Ishikawa (cell line): ENCODE data around the gene SLC39A9.

Source experiments
- CEBPB ChIP-seq: IDR thresholded peaks from 2 replicates; pipeline ENCODE4 v1.6.1; 2012
- CREB1 ChIP-seq: IDR thresholded peaks from 2 replicates; pipeline ENCODE4 v1.6.1; 2012; ENCODE audit warnings: low read depth
- EGR1 ChIP-seq: IDR thresholded peaks from 2 replicates; pipeline ENCODE4 v1.6.1; 2012
- EP300 ChIP-seq: IDR thresholded peaks from 2 replicates; pipeline ENCODE4 v1.6.1; 2012; ENCODE audit warnings: borderline replicate concordance
- FOXM1 ChIP-seq: IDR thresholded peaks from 2 replicates; pipeline ENCODE4 v1.6.1; 2012; ENCODE audit warnings: low read depth, borderline replicate concordance
- NFIC ChIP-seq: IDR thresholded peaks from 2 replicates; pipeline ENCODE4 v1.6.1; 2012
- RAD21 ChIP-seq: IDR thresholded peaks from 2 replicates; pipeline ENCODE4 v1.6.1; 2012; ENCODE audit warnings: low read depth
- TAF1 ChIP-seq: IDR thresholded peaks from 2 replicates; pipeline ENCODE4 v1.6.1; 2012; ENCODE audit warnings: low read depth, mild to moderate bottlenecking
- TCF12 ChIP-seq: IDR thresholded peaks from 2 replicates; pipeline ENCODE4 v1.6.1; 2012; ENCODE audit warnings: low read depth
- TEAD4 ChIP-seq: IDR thresholded peaks from 2 replicates; pipeline ENCODE4 v1.6.1; 2012
- YY1 ChIP-seq: IDR thresholded peaks from 2 replicates; pipeline ENCODE4 v1.6.1; 2012; ENCODE audit warnings: low read depth
- ZBTB7A ChIP-seq: IDR thresholded peaks from 2 replicates; pipeline ENCODE4 v1.6.1; 2012; ENCODE audit warnings: low read depth
- TF ChIP-seq, protein P1 (sequence below): IDR thresholded peaks from 2 replicates; pipeline ENCODE4 v1.6.1; 2012
- TF ChIP-seq, protein P2 (sequence below): IDR thresholded peaks from 2 replicates; pipeline ENCODE4 v1.6.1; 2012
- TF ChIP-seq, protein P3 (sequence below): IDR thresholded peaks from 2 replicates; pipeline ENCODE4 v1.6.1; 2012; ENCODE audit warnings: low read depth, mild to moderate bottlenecking

The SLC39A9 gene

DNA sequence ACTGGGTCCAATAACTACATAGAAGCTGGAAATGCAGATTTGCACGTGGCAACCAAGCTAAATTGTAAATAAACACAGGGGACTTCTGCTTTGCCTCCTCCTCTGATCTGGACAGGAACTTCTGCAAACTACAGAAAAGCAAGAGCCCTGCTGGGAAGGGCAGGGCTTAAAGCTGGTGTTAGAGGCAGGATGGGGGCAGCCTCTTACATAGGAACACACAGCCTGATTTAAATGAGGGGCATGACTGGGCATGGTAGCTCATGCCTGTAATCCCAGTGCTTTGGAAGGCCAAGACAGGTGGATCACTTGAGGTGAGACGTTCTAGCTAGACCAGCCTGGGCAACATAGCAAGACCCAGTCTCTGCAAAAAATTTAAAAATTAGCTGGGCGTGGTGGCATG is 47.1 kb upstream of the SLC39A9 start:
- TF ChIP-seq, protein P1, sequence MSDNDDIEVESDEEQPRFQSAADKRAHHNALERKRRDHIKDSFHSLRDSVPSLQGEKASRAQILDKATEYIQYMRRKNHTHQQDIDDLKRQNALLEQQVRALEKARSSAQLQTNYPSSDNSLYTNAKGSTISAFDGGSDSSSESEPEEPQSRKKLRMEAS = no peak
- TF ChIP-seq CREB1 = no peak

DNA sequence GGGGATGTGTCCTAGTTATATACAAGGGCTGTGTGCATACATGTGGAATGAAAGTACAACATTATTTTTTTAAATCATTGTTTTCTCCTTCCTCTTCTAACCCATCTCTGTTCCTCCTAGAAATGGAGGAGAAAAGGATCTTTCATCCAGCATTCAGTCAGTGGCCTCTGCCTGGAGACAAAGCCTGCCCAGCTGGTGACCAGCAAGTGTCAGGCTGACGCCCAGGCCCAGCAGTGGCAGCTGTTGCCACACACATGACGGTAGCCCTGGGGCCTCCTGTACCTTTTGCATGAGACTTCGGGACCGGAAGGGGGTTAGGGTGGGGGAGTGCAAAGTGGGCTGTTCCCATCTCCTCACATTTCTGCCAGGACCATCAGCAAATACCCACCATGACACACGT is 46.6 kb upstream of the SLC39A9 start:
- TF ChIP-seq EGR1 (no peak), TCF12 (no peak), TAF1 (no peak)
- TF ChIP-seq, protein P2, sequence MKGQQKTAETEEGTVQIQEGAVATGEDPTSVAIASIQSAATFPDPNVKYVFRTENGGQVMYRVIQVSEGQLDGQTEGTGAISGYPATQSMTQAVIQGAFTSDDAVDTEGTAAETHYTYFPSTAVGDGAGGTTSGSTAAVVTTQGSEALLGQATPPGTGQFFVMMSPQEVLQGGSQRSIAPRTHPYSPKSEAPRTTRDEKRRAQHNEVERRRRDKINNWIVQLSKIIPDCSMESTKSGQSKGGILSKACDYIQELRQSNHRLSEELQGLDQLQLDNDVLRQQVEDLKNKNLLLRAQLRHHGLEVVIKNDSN = no peak
- TF ChIP-seq, protein P1 = no peak
- TF ChIP-seq, protein P3, sequence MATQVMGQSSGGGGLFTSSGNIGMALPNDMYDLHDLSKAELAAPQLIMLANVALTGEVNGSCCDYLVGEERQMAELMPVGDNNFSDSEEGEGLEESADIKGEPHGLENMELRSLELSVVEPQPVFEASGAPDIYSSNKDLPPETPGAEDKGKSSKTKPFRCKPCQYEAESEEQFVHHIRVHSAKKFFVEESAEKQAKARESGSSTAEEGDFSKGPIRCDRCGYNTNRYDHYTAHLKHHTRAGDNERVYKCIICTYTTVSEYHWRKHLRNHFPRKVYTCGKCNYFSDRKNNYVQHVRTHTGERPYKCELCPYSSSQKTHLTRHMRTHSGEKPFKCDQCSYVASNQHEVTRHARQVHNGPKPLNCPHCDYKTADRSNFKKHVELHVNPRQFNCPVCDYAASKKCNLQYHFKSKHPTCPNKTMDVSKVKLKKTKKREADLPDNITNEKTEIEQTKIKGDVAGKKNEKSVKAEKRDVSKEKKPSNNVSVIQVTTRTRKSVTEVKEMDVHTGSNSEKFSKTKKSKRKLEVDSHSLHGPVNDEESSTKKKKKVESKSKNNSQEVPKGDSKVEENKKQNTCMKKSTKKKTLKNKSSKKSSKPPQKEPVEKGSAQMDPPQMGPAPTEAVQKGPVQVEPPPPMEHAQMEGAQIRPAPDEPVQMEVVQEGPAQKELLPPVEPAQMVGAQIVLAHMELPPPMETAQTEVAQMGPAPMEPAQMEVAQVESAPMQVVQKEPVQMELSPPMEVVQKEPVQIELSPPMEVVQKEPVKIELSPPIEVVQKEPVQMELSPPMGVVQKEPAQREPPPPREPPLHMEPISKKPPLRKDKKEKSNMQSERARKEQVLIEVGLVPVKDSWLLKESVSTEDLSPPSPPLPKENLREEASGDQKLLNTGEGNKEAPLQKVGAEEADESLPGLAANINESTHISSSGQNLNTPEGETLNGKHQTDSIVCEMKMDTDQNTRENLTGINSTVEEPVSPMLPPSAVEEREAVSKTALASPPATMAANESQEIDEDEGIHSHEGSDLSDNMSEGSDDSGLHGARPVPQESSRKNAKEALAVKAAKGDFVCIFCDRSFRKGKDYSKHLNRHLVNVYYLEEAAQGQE = no peak

DNA sequence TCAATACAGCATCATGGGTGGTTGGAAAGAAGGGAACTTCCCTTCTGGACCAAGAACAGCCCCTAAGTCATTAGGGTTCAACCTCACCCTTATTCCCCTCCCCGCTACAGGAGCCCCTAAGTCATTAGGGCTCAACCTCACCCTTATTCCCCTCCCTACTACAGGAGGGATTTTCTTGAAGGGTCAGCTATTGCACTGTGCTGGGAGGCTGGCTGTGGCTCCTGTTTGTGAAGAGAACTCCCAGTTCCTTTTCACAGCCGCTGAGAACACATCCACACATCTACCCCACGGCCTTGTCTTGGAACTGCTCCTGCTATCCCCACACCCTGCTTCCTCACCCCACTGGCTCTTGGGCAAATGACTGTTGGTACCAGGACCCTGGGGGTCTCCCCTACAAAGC is 45.3 kb upstream of the SLC39A9 start:
- TF ChIP-seq TEAD4 (no peak), CEBPB (no peak), NFIC (no peak), CREB1 (no peak), TAF1 (no peak)
- TF ChIP-seq, protein P3 = no peak

DNA sequence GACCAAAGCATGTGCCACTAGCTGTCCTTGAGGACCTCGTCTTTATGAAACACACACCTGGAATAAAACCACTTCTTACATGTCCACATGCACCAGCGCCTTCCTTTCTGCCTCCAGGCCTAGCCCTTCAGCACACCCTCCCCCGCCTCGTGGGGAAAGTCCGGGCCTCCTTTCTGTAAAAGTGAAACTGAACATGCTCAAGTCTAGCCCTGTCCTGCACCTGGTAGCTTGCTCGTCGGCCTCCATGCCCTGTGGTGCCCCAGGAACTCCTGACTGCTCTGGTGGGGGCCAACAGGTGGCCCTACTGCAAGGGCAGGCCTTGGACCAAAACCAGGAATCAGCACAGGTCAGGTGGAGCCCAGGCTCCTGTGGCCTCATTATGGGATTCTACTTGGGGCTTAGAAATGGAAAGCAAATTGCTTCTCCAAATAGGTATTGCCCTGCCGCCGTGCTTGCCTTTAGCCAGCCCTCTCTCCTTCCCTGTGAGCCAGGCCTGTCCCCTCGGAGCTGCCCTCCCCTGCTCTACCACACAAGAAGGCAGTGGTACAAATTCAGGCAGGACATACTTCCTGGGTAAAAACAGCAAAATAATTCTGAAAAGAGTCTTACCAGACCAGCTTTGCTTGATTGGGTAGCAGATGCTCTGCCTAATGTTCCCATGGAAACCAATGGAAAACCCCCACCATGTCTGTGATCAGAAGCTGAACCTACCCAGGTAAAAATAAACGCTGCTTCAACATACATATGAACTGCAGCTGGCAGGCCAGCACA is 43.9 kb upstream of the SLC39A9 start:
- no peak for TF ChIP-seq EP300
- TF ChIP-seq RAD21 = no peak
- TF ChIP-seq, protein P2 = no peak
- no peak for TF ChIP-seq FOXM1
- TF ChIP-seq EGR1 = no peak
- no peak for TF ChIP-seq TAF1
- no peak for TF ChIP-seq TCF12
- TF ChIP-seq, protein P1 = no peak
- TF ChIP-seq YY1 = no peak
- TF ChIP-seq, protein P3 = no peak
- no peak for TF ChIP-seq NFIC
- TF ChIP-seq CEBPB = no peak
- no peak for TF ChIP-seq TEAD4
- no peak for TF ChIP-seq ZBTB7A
- no peak for TF ChIP-seq CREB1

DNA sequence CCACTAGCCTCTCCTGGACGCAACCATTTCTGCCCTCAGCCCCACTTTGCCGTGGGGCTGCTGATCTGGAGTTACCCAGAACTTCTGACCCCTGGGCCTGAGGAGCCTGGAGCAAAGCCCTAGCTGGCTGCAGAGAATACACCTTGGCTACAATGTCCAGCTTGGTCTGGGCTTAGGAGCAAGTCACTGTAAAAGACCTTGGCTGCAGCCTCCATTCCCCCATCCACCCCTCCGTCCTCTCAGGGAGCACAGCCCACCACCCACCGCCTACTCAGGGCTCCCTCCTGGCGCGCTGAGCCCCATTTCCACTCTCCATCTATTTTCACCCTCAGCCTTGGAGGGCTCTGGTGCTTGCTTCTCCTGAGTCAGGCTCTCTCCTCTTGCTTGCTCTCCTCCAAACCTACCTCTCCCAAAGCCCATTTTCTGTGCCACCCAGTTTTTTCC is 43.3 kb upstream of the SLC39A9 start:
- TF ChIP-seq NFIC (no peak), TEAD4 (no peak), CREB1 (no peak), RAD21 (no peak), TCF12 (no peak), FOXM1 (no peak), CEBPB (no peak), EGR1 (no peak), YY1 (no peak), ZBTB7A (no peak), EP300 (no peak), TAF1 (no peak)
- TF ChIP-seq, protein P3 = no peak
- TF ChIP-seq, protein P1 = no peak
- TF ChIP-seq, protein P2 = no peak
